Measurements from ENCODE around the gene FCGR2B.

- TF ChIP-seq ESRRA (CRISPR knock-in tag; IDR thresholded peaks at IDR 0.05; ENCODE audit: low read depth) (no peak), ZFP82 (CRISPR knock-in tag; IDR thresholded peaks at IDR 0.05; ENCODE audit: borderline replicate concordance) (no peak), TAF1 (CRISPR knock-in tag; IDR thresholded peaks at IDR 0.05) (no peak), STAT5B (CRISPR knock-in tag; IDR thresholded peaks at IDR 0.05) (no peak), KDM3A (CRISPR knock-in tag; IDR thresholded peaks at IDR 0.05; ENCODE audit: low read depth) (no peak), ZBTB34 (CRISPR knock-in tag; IDR thresholded peaks at IDR 0.05) (no peak), GATA4 (IDR thresholded peaks at IDR 0.05; ENCODE audit: borderline replicate concordance, low read depth) (no peak), HDAC6 (IDR thresholded peaks at IDR 0.05; ENCODE audit: low read depth, low read length) (no peak)
Measured at GRCh38 chr1:161707503-161707902, 44.6 kb downstream of the FCGR2B start.
